Endodermal cell (in vitro differentiated cells): ENCODE results near the gene FGF14. TPM values are rescaled to one million over a fixed set of nuclear protein-coding genes. Genes with fewer than 3 reads are reported as not detected.
"Not testable (repeated sequence)": the region's sequence is repeated elsewhere in the genome, so short reads cannot be mapped to it uniquely, and the experiment has no call there.

ENCODE experiments used
- DNase-seq: peaks from one replicate; pipeline ENCODE4 v3.0.0-alpha.2; 2017
- H3K27ac ChIP-seq: 2 replicates; pipeline ENCODE4 v1.5.1; 2013; ENCODE audit warnings: mild to moderate bottlenecking, low read depth, low read length, moderate library complexity
- H3K27me3 ChIP-seq: 2 replicates; pipeline ENCODE4 v1.6.1; 2013; ENCODE audit warnings: mild to moderate bottlenecking, low read length, moderate library complexity; ENCODE audit not compliant: insufficient read depth, control insufficient read depth, poor library complexity, severe bottlenecking
- H3K36me3 ChIP-seq: 2 replicates; pipeline ENCODE4 v1.7.0; 2013; ENCODE audit warnings: mild to moderate bottlenecking, low read length, moderate library complexity; ENCODE audit not compliant: control insufficient read depth, insufficient read depth
- H3K4me1 ChIP-seq: one replicate; pipeline ENCODE4 v1.7.0; 2013; ENCODE audit warnings: low read length; ENCODE audit not compliant: control insufficient read depth, insufficient read depth
- H3K4me3 ChIP-seq: 2 replicates; pipeline ENCODE4 v1.5.1; 2013; ENCODE audit warnings: mild to moderate bottlenecking, low read length, moderate library complexity
- H3K9ac ChIP-seq: 2 replicates; pipeline ENCODE4 v1.6.1; 2013; ENCODE audit warnings: mild to moderate bottlenecking, low read length, moderate library complexity; ENCODE audit not compliant: poor library complexity, severe bottlenecking; ENCODE audit errors: extremely low read depth
- H3K9me3 ChIP-seq: 2 replicates; pipeline ENCODE4 v1.6.1; 2013; ENCODE audit warnings: mild to moderate bottlenecking, low read length, moderate library complexity; ENCODE audit not compliant: control insufficient read depth
- H3K27ac Mint-ChIP-seq: 2 replicates; pipeline ENCODE4 v1.8.0; 2020; ENCODE audit warnings: mixed read lengths
- H3K27me3 Mint-ChIP-seq: 2 replicates; pipeline ENCODE4 v1.8.0; 2021; ENCODE audit warnings: mild to moderate bottlenecking, mixed read lengths; ENCODE audit not compliant: insufficient read depth
- H3K36me3 Mint-ChIP-seq: 2 replicates; pipeline ENCODE4 v1.8.0; 2020; ENCODE audit warnings: low read depth, mixed read lengths
- H3K4me1 Mint-ChIP-seq: 2 replicates; pipeline ENCODE4 v1.8.0; 2020; ENCODE audit warnings: mixed read lengths
- H3K4me3 Mint-ChIP-seq: 2 replicates; pipeline ENCODE4 v1.8.0; 2020; ENCODE audit warnings: mild to moderate bottlenecking, moderate library complexity, mixed read lengths
- H3K9me3 Mint-ChIP-seq: 2 replicates; pipeline ENCODE4 v1.8.0; 2020; ENCODE audit warnings: mild to moderate bottlenecking, mixed read lengths
- CTCF ChIP-seq: fragments of 200-600 bp; sonication (generic); conservative IDR thresholded peaks from 2 replicates; pipeline ENCODE4 v1.5.0; 2021; ENCODE audit warnings: antibody characterized with exemption, mild to moderate bottlenecking
- WGBS, 2 experiments: methylation state at CpG; one replicate each; pipeline versions ENCODE4 v1.1.5 to v1.1.7; 2013; ENCODE audit warnings: missing lambda C conversion rate in 2 of 2, mixed read lengths in 1 of 2; ENCODE audit not compliant: insufficient coverage in 1 of 2, insufficient read length in 1 of 2; 5-methylcytosine and 5-hydroxymethylcytosine counted together
- total RNA-seq, 2 donors: library from RNA; stranded (reverse); fragmentation: NEBNext Ultra II Directional in 1 of 2; extraction: Animal tissue kit (Norgen Biotek cat#: 25700) in 1 of 2; gene quantifications; 2 replicates in 1 of 2; 3 replicates in 1 of 2; pipeline ENCODE4 v1.2.1, GENCODE V29; 2021

The FGF14 gene
- total RNA-seq, 2 donors from 2014 or later = 0.15 to 0.26 TPM

GRCh38 chr13:102071711-102072110, 330.1 kb downstream of the FGF14 start:
- 96 to 99% methylated on average over 2 to 4 of the region's 6 CpGs for WGBS, 2 experiments
- H3K4me1 ChIP-seq = no peaks in the 10 kb centered on the region
- no peak overlapping the region for H3K27ac ChIP-seq
- Mint-ChIP-seq H3K4me3 (no peak overlapping the region), H3K27ac (no peak overlapping the region), H3K4me1 (no peaks in the 10 kb centered on the region), H3K36me3 (no peaks in the 10 kb centered on the region), H3K9me3 (peaks cover 3% of the 10 kb centered on the region), H3K27me3 (no peaks in the 10 kb centered on the region)
- no peaks in the 10 kb centered on the region for H3K27me3 ChIP-seq
- no peaks in the 10 kb centered on the region for H3K9me3 ChIP-seq
- H3K4me3 ChIP-seq = no peak overlapping the region
- no peak overlapping the region for H3K9ac ChIP-seq
- H3K36me3 ChIP-seq = no peaks in the 10 kb centered on the region
- DNase-seq = no peak
- TF ChIP-seq CTCF = no peak

- not testable (repeated sequence) for H3K36me3 ChIP-seq, H3K4me1 ChIP-seq, H3K36me3 Mint-ChIP-seq, H3K9me3 Mint-ChIP-seq, H3K4me1 Mint-ChIP-seq, H3K9me3 ChIP-seq, H3K27ac Mint-ChIP-seq, H3K27me3 ChIP-seq, DNase-seq, H3K27ac ChIP-seq, H3K4me3 Mint-ChIP-seq, H3K27me3 Mint-ChIP-seq, H3K4me3 ChIP-seq, H3K9ac ChIP-seq
- WGBS, 2 experiments = 96 to 100% methylated on average over 4 to 20 of the region's 28 CpGs
These were observed 333.5 kb downstream of the FGF14 start for GRCh38 chr13:102068323-102068722.

- H3K4me1 Mint-ChIP-seq = no peaks in the 10 kb centered on the region
- H3K9ac ChIP-seq = no peak overlapping the region
- H3K4me1 ChIP-seq = no peaks in the 10 kb centered on the region
- DNase-seq = no peak
- no peaks in the 10 kb centered on the region for H3K36me3 ChIP-seq
- peaks cover 17% of the 10 kb centered on the region for H3K9me3 ChIP-seq
- H3K4me3 ChIP-seq = no peak overlapping the region
- H3K36me3 Mint-ChIP-seq = no peaks in the 10 kb centered on the region
- H3K27me3 Mint-ChIP-seq = no peaks in the 10 kb centered on the region
- no peak overlapping the region for H3K27ac ChIP-seq
- H3K9me3 Mint-ChIP-seq = peaks cover 19% of the 10 kb centered on the region
- no peak overlapping the region for H3K4me3 Mint-ChIP-seq
- no peaks in the 10 kb centered on the region for H3K27me3 ChIP-seq
- no peak for TF ChIP-seq CTCF
- WGBS, 2 experiments = 82 to 100% methylated on average over 1 to 2 of the region's 2 CpGs
- no peak overlapping the region for H3K27ac Mint-ChIP-seq
These were observed 346.6 kb downstream of the FGF14 start for GRCh38 chr13:102055090-102055779.

- no peak for DNase-seq
- Histone ChIP-seq H3K9me3 (peaks cover 17% of the 10 kb centered on the region), H3K4me1 (no peaks in the 10 kb centered on the region), H3K27me3 (no peaks in the 10 kb centered on the region), H3K27ac (no peak overlapping the region), H3K4me3 (no peak overlapping the region), H3K9ac (no peak overlapping the region), H3K36me3 (no peaks in the 10 kb centered on the region)
- Mint-ChIP-seq H3K4me3 (no peak overlapping the region), H3K9me3 (peaks cover 19% of the 10 kb centered on the region), H3K4me1 (no peaks in the 10 kb centered on the region), H3K27ac (no peak overlapping the region), H3K36me3 (no peaks in the 10 kb centered on the region), H3K27me3 (no peaks in the 10 kb centered on the region)
- no peak for TF ChIP-seq CTCF
- 75% methylated on average over 1 of the region's 1 CpG; no CpG with 5 or more reads in 1 of the 2 experiments for WGBS, 2 experiments
These were observed 352.0 kb downstream of the FGF14 start for GRCh38 chr13:102049853-102050252.
